C4-2B (cell line): Measurements from ENCODE around the gene FUBP3.

Experiments used
- ZFX ChIP-seq: fragments of 450-650 bp; IDR thresholded peaks from 2 replicates; pipeline ENCODE4 v1.6.1; 2017
- TF ChIP-seq, protein P1 (sequence below): fragments of 450-650 bp; conservative IDR thresholded peaks from 2 replicates; pipeline ENCODE4 v1.5.1; 2017; ENCODE audit warnings: mild to moderate bottlenecking

- TF ChIP-seq, protein P1, sequence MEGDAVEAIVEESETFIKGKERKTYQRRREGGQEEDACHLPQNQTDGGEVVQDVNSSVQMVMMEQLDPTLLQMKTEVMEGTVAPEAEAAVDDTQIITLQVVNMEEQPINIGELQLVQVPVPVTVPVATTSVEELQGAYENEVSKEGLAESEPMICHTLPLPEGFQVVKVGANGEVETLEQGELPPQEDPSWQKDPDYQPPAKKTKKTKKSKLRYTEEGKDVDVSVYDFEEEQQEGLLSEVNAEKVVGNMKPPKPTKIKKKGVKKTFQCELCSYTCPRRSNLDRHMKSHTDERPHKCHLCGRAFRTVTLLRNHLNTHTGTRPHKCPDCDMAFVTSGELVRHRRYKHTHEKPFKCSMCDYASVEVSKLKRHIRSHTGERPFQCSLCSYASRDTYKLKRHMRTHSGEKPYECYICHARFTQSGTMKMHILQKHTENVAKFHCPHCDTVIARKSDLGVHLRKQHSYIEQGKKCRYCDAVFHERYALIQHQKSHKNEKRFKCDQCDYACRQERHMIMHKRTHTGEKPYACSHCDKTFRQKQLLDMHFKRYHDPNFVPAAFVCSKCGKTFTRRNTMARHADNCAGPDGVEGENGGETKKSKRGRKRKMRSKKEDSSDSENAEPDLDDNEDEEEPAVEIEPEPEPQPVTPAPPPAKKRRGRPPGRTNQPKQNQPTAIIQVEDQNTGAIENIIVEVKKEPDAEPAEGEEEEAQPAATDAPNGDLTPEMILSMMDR = no peak
- TF ChIP-seq ZFX = no peak
Measured at GRCh38 chr9:130670644-130671043, 91.3 kb downstream of the FUBP3 start.
